T-cell (primary cell): ENCODE measurements around the gene NECTIN4. TPM values are rescaled to one million over a fixed set of nuclear protein-coding genes. Genes with fewer than 3 reads are reported as not detected.

Experiments used
- ATAC-seq, 4 experiments: fragments of 200-7000 bp in 3 of 4; fragments of 150-1000 bp in 1 of 4; cut with Tn5 transposase; replicated peaks in 1 of 4; 1 replicate in 3 of 4; 2 replicates in 1 of 4; pipeline ENCODE4 v1.10.0; 2021; ENCODE audit warnings: moderate library complexity in 3 of 4, mild to moderate bottlenecking in 2 of 4, moderate number of reproducible peaks in 1 of 4
- CTCF ChIA-PET, 2 donors: fragments of 300-600 bp; sonication (Branson Sonifier 250); formaldehyde crosslinking; loops; one replicate each; lab custom pipeline; 2022; ENCODE audit warnings: antibody characterized with exemption in 2 of 2; lab: Charles Lee
- POLR2A ChIA-PET, 2 donors: fragments of 300-600 bp; sonication (Branson Sonifier 250); formaldehyde crosslinking; loops; one replicate each; lab custom pipeline; 2022; ENCODE audit warnings: antibody characterized with exemption in 2 of 2; lab: Charles Lee
- DNase-seq, 35 experiments: peaks; one replicate each; pipeline versions ENCODE4 v3.0.0 to v3.0.0-alpha.2; 2013 to 2023
- H3K27ac ChIP-seq: one replicate; pipeline ENCODE4 v1.5.1; 2013; ENCODE audit warnings: low read length
- H3K27me3 ChIP-seq, 2 experiments: replicated peaks in 1 of 2; 1 replicate in 1 of 2; 2 replicates in 1 of 2; pipeline versions ENCODE4 v1.6.1 to v1.7.0; 2013; ENCODE audit warnings: low read length in 1 of 2, mixed read lengths in 1 of 2; ENCODE audit not compliant: control insufficient read depth in 2 of 2, insufficient read depth in 2 of 2; ENCODE audit errors: extremely low read depth in 1 of 2
- H3K36me3 ChIP-seq, 2 donors: 1 replicate in 1 of 2; 2 replicates in 1 of 2; pipeline versions ENCODE4 v1.6.1 to v1.7.0; 2013; ENCODE audit warnings: low read length in 1 of 2; ENCODE audit not compliant: control insufficient read depth in 2 of 2, insufficient read depth in 1 of 2; ENCODE audit errors: extremely low read depth in 1 of 2
- H3K4me1 ChIP-seq, 2 experiments: 1 replicate in 1 of 2; 2 replicates in 1 of 2; pipeline versions ENCODE4 v1.6.1 to v1.7.0; 2013; ENCODE audit warnings: low read length in 2 of 2, mixed read lengths in 1 of 2; ENCODE audit not compliant: insufficient read depth in 2 of 2, control insufficient read depth in 1 of 2; ENCODE audit errors: extremely low read depth in 1 of 2
- H3K4me3 ChIP-seq, 2 donors: 1 replicate in 1 of 2; 2 replicates in 1 of 2; pipeline versions ENCODE4 v1.5.1 to v1.7.0; 2013; ENCODE audit warnings: mild to moderate bottlenecking in 2 of 2, low read length in 1 of 2, moderate library complexity in 1 of 2; ENCODE audit not compliant: control insufficient read depth in 1 of 2; ENCODE audit errors: extremely low read depth in 1 of 2
- H3K9me3 ChIP-seq: 2 replicates; pipeline ENCODE4 v1.7.0; 2013
- H3K27ac Mint-ChIP-seq, 2 donors: one replicate each; pipeline ENCODE4 v1.8.0; 2020 to 2021; ENCODE audit warnings: mild to moderate bottlenecking in 2 of 2, mixed read lengths in 2 of 2
- H3K27me3 Mint-ChIP-seq, 2 donors: one replicate each; pipeline ENCODE4 v1.8.0; 2021 to 2022; ENCODE audit warnings: mixed read lengths in 2 of 2
- H3K36me3 Mint-ChIP-seq: one replicate; pipeline ENCODE4 v1.8.0; 2021; ENCODE audit warnings: mixed read lengths
- H3K4me1 Mint-ChIP-seq, 3 donors: one replicate each; pipeline ENCODE4 v1.8.0; 2020 to 2022; ENCODE audit warnings: mixed read lengths in 3 of 3, mild to moderate bottlenecking in 1 of 3
- H3K4me3 Mint-ChIP-seq, 3 donors: one replicate each; pipeline ENCODE4 v1.8.0; 2020 to 2022; ENCODE audit warnings: mild to moderate bottlenecking in 3 of 3, mixed read lengths in 3 of 3, moderate library complexity in 3 of 3
- H3K9me3 Mint-ChIP-seq, 3 donors: one replicate each; pipeline ENCODE4 v1.8.0; 2020 to 2022; ENCODE audit warnings: mixed read lengths in 3 of 3
- WGBS: methylation state at CpG from one replicate; pipeline ENCODE4 v1.1.5; 2013; ENCODE audit warnings: missing lambda C conversion rate; ENCODE audit not compliant: insufficient coverage; 5-methylcytosine and 5-hydroxymethylcytosine counted together
- total RNA-seq, 35 experiments: library from RNA in 6 of 35; stranded (reverse) in 6 of 35; fragments of 120-200 nt in 1 of 35; gene quantifications; one replicate each; pipeline versions ENCODE4 v1.2.1 to v1.2.4 and lab custom pipeline; 2013 to 2026

NECTIN4 gene
- total RNA-seq, 5 donors from 2014 or later (not counting 1 experiment from before 2014, with no cell fraction given): 0.06 TPM; not detected in 4

DNA sequence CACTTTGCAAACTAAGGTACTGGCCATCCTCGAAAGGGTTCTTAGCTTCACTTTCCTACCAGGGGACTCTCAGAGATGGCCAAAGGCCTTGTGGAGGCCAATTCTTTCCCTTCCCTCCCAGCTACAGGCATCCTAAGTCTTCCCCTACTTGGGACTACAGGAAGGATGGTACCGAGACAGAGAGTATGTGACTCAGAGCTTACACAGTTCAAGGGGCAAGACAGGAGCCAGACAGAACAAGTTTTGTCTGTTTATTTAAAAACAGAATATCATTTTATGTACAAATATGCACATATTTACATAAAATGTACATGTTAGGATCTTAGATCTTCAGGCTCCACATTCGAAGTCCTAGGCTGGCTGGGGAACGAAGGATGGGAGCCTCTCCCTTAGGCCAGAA lies 18.6 kb downstream of the NECTIN4 start:
- peaks cover 48 to 63% (median 49%) of the 10 kb centered on the region in 3 donors for H3K4me1 Mint-ChIP-seq
- WGBS: no CpG with 5 or more reads among the region's 4 CpGs

DNA sequence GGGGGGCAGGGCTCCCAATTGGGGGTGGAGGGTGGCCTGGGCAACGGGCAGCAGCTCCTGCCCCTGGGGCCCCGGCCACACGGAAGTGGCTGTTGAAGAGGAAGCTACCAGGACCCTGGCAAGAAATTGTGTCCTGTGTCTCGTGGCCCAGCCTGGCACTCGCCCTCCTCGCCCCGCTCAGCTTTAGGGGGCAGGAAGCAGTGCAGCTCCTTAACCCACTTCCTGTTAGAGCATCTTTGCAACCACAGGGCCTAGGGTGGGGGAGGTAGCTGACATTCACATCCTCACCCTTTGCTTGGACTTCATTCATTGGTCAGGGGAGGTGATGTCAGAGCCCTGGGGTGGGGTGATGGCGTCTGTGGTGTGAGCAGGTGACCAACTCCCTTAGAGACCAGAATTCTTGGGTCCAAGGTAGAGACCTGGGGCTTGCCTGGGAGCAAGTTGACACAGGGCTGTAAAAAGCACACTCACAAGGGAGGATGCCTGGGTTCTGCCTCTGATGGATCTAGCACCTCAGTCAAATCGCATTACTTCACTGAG lies 19.6 kb downstream of the NECTIN4 start, which contains the start of gene ARHGAP30:
Gene ARHGAP30 (minus strand): TSS at position 161 of the 540 bp plus-strand sequence. CDS start 267 bp downstream, outside the sequence.
- Histone ChIP-seq H3K4me1 (peaks cover 31 to 61% of the 10 kb centered on the region in 2 experiments), H3K36me3 (peaks cover 0 to 15% of the 10 kb centered on the region in 2 donors), H3K4me3 (peak within 1 kb of the TSS; percentile 84 to 97), H3K9me3 (no peaks in the 10 kb centered on the region), H3K27me3 (no peaks in the 10 kb centered on the region), H3K27ac (peak within 1 kb of the TSS; percentile 93)
- H3K36me3 Mint-ChIP-seq: peaks cover 9% of the 10 kb centered on the region
- 0% methylated on average over 6 of the region's 9 CpGs for whole genome bisulfite sequencing
- H3K27ac Mint-ChIP-seq: peak within 1 kb of the TSS; percentile 99
- CTCF ChIA-PET: interaction anchor here (0.6 to 3.0 kb wide), 13 partner anchors 25 to 156 kb away, joined by 3 to 20 read pairs (median 6); partner anchors contain the start of genes TSTD1 (in 2 of the 2), DEDD (in 1 of the 2), KLHDC9 (in 1 of the 2) and TOMM40L (in 1 of the 2)
- H3K9me3 Mint-ChIP-seq: no peaks in the 10 kb centered on the region
- POLR2A ChIA-PET: interaction anchor here (0.7 to 1.7 kb wide), 8 partner anchors 10 to 882 kb away, joined by 3 to 7 read pairs (median 4); partner anchors contain the start of genes F11R (in 1 of the 2), NIT1 (in 1 of the 2), PFDN2 (in 1 of the 2) and USF1 (in 1 of the 2)
- H3K27me3 Mint-ChIP-seq: no peaks in the 10 kb centered on the region
- DNase-seq (peak; percentile 71 to 92 (median 83)), ATAC-seq (peak; percentile 81 to 88 (median 85))
- H3K4me3 Mint-ChIP-seq: peak within 1 kb of the TSS; percentile 99 to 100 (median 100)
- H3K4me1 Mint-ChIP-seq: peaks cover 56 to 72% (median 58%) of the 10 kb centered on the region in 3 donors

More for the DNA sequence above, 18.6 kb downstream of the NECTIN4 start:
- DNase-seq (no peak), ATAC-seq (no peak)
- Histone ChIP-seq H3K27me3 (no peaks in the 10 kb centered on the region), H3K36me3 (peaks cover 0 to 13% of the 10 kb centered on the region in 2 donors), H3K9me3 (no peaks in the 10 kb centered on the region), H3K27ac (peak overlapping the region; percentile 93), H3K4me1 (peaks cover 25 to 52% of the 10 kb centered on the region in 2 experiments), H3K4me3 (no peak overlapping the region)
- ChIA-PET CTCF (interaction anchor here (0.6 to 3.0 kb wide), 11 partner anchors 26 to 84 kb away, joined by 3 to 20 read pairs (median 6); partner anchors contain the start of genes KLHDC9 (in 2 of the 2), DEDD (in 1 of the 2) and USF1 (in 1 of the 2)), POLR2A (interaction anchor here (0.6 to 1.6 kb wide), 7 partner anchors 11 to 390 kb away, joined by 3 to 10 read pairs (median 4); partner anchors contain the start of gene F11R (in 1 of the 2))
- Mint-ChIP-seq H3K27me3 (no peaks in the 10 kb centered on the region), H3K27ac (peak overlapping the region; percentile 99), H3K4me3 (peak overlapping the region in 2 of 3 donors; percentile 24 to 100), H3K36me3 (peaks cover 9% of the 10 kb centered on the region), H3K9me3 (no peaks in the 10 kb centered on the region)

DNA sequence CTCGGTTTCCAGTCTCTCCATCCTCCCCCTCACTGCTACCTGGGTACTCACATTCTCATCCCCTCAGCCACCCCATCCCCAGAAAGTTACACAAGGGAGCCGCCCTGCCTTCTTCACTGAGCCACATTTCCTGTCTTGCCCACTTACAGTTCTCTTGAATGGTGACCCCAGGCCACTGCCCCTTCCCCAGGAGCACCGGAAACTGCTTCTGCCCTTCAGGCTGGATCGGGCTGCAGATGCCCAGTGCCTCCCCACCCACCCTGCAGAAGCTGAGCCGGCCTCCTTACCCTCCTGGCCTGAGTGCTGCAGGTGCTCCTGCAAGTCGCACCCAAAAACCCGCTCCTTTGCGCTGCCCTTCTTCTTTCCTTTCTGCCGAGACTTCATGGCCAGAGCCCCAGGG lies 20.1 kb downstream of the NECTIN4 start:
- Mint-ChIP-seq H3K27ac (peak overlapping the region; percentile 99), H3K27me3 (no peaks in the 10 kb centered on the region), H3K9me3 (no peaks in the 10 kb centered on the region), H3K4me3 (peak overlapping the region; percentile 99 to 100 (median 100)), H3K4me1 (peaks cover 60 to 78% (median 63%) of the 10 kb centered on the region in 3 donors), H3K36me3 (peaks cover 13% of the 10 kb centered on the region)
- ATAC-seq (peak in 2 of 4 experiments; percentile 11 to 15), DNase-seq (peak in 8 of 35 experiments; percentile 4 to 32 (median 16))
- peak overlapping the region; percentile 93 for H3K27ac ChIP-seq
- H3K4me1 ChIP-seq: peaks cover 34 to 67% of the 10 kb centered on the region in 2 experiments
- 0% methylated on average over 9 of the region's 9 CpGs for WGBS
- peaks cover 0 to 17% of the 10 kb centered on the region in 2 donors for H3K36me3 ChIP-seq
- no peaks in the 10 kb centered on the region for H3K9me3 ChIP-seq
- POLR2A ChIA-PET: interaction anchor here (0.6 to 1.7 kb wide), 11 partner anchors 22 to 881 kb away, joined by 3 to 10 read pairs (median 5); partner anchors contain the start of genes F11R (in 2 of the 2), USF1 (in 2 of the 2), CD48 (in 1 of the 2) and NIT1 (in 1 of the 2)
- H3K4me3 ChIP-seq: peak overlapping the region; percentile 84 to 97
- CTCF ChIA-PET: interaction anchor here (0.6 to 3.0 kb wide), 18 partner anchors 23 to 156 kb away, joined by 3 to 21 read pairs (median 7); partner anchors contain the start of genes DEDD (in 1 of the 2), KLHDC9 (in 1 of the 2), TOMM40L (in 1 of the 2) and TSTD1 (in 1 of the 2)
- no peaks in the 10 kb centered on the region for H3K27me3 ChIP-seq

DNA sequence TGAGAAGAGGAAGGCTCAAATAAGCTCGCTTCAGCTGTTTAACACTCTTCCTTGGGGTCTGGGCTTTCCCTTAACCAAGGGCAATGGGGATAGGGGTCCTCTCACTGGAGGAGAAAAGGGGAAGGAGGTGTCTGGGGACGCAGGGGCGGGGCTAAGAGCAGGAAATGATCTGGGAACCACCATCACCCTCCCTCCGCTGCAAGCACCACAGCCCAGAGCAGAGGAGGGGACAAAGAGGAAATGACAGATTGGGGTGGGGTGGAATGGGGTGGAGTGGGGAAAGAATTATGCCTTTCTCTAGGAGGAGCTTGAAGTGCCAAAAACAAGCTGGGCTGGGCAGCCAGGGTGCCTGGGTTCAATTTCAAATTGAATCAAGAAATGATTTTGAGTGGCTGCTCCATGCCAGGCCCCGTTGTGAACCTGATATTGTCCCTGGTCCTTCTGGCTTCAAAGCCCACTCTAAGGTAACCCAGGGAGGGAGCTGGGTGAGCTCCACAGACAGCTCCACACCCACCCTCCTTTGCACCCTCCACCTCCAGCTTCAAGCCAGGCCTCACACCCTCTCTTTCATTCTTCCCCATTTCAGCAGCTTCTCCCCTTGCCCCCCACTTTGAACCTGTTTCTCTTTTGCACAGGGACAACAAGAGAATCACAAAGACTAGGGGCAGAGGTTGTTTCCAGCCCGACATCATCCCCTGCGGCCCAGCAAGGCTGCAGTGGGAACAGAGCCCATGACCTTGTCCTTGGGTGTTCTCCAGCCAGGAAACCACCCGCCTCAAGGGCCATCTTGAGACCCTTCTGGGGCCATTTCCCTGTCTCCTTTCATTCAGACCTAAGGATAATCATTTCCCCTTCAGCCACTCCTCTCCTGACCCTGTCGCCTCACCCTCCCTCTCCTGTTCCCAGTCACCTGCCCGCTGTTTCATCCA lies 20.8 kb downstream of the NECTIN4 start:
- H3K4me3 ChIP-seq: peak overlapping the region; percentile 84 to 97
- ATAC-seq: peak; percentile 72 to 82 (median 76)

GRCh38 chr1:161066694-161067093 lies 22.7 kb downstream of the NECTIN4 start:
- no peaks in the 10 kb centered on the region for H3K9me3 Mint-ChIP-seq
- DNase-seq (peak in 2 of 35 experiments; percentile 27 to 38), ATAC-seq (no peak)
- 26% methylated on average over 3 of the region's 3 CpGs for WGBS
- no peaks in the 10 kb centered on the region for H3K9me3 ChIP-seq
- peaks cover 0 to 37% of the 10 kb centered on the region in 2 donors for H3K36me3 ChIP-seq
- H3K4me1 ChIP-seq: peaks cover 42 to 81% of the 10 kb centered on the region in 2 experiments
- peak overlapping the region; percentile 99 to 100 (median 100) for H3K4me3 Mint-ChIP-seq
- ChIA-PET POLR2A (interaction anchor here in 1 of 2 donors (0.5 kb wide), 1 partner anchor 50 kb away, joined by 4 read pairs; no protein-coding TSS in a partner anchor), CTCF (interaction anchor here (0.5 to 1.4 kb wide), 4 partner anchors 21 to 73 kb away, joined by 3 to 7 read pairs (median 4); partner anchors contain the start of gene USF1 (in 1 of the 2))
- H3K27me3 Mint-ChIP-seq: no peaks in the 10 kb centered on the region
- peak overlapping the region; percentile 93 for H3K27ac ChIP-seq
- H3K36me3 Mint-ChIP-seq: peaks cover 29% of the 10 kb centered on the region
- no peaks in the 10 kb centered on the region for H3K27me3 ChIP-seq
- peak overlapping the region; percentile 87 to 99 for H3K27ac Mint-ChIP-seq
- H3K4me1 Mint-ChIP-seq: peaks cover 79 to 91% (median 79%) of the 10 kb centered on the region in 3 donors
- H3K4me3 ChIP-seq: peak overlapping the region; percentile 38 to 84

More for the DNA sequence above, 20.8 kb downstream of the NECTIN4 start:
- ChIA-PET POLR2A (interaction anchor here (0.5 to 1.7 kb wide), 12 partner anchors 22 to 357 kb away, joined by 3 to 10 read pairs (median 4); partner anchors contain the start of genes USF1 (in 2 of the 2), CD48 (in 1 of the 2), F11R (in 1 of the 2) and NIT1 (in 1 of the 2)), CTCF (interaction anchor here (0.5 to 2.3 kb wide), 17 partner anchors 22 to 692 kb away, joined by 3 to 21 read pairs (median 5); partner anchors contain the start of genes DEDD (in 1 of the 2), F11R (in 1 of the 2), TSTD1 (in 1 of the 2) and UFC1 (in 1 of the 2))
- H3K4me1 ChIP-seq: peaks cover 39 to 74% of the 10 kb centered on the region in 2 experiments
- Mint-ChIP-seq H3K4me1 (peaks cover 67 to 84% (median 70%) of the 10 kb centered on the region in 3 donors), H3K36me3 (peaks cover 19% of the 10 kb centered on the region), H3K27ac (peak overlapping the region; percentile 99), H3K27me3 (no peaks in the 10 kb centered on the region), H3K4me3 (peak overlapping the region; percentile 99 to 100 (median 100)), H3K9me3 (no peaks in the 10 kb centered on the region)
- no peaks in the 10 kb centered on the region for H3K27me3 ChIP-seq
- peaks cover 0 to 24% of the 10 kb centered on the region in 2 donors for H3K36me3 ChIP-seq
- peak overlapping the region; percentile 93 for H3K27ac ChIP-seq
- H3K9me3 ChIP-seq: no peaks in the 10 kb centered on the region
- under 1% methylated on average over 5 of the region's 10 CpGs for WGBS
- peak; percentile 65 to 91 (median 79) for DNase-seq
